Measurements from ENCODE around the gene IFITM5.
A peak's percentile ranks its signal among the peaks of the same experiment; 100 is the strongest.
"Not testable (repeated sequence)": the region's sequence is repeated elsewhere in the genome, so short reads cannot be mapped to it uniquely, and the experiment has no call there.

IFITM5 gene

GRCh38 chr11:287821-288477, 11.4 kb downstream of the IFITM5 start:
- peaks cover 86% of the 10 kb centered on the region for H3K4me1 Mint-ChIP-seq

GRCh38 chr11:286977-287820, 12.1 kb downstream of the IFITM5 start:
- Mint-ChIP-seq H3K27ac (peak overlapping the region; percentile 98 to 100), H3K4me1 (peaks cover 86% of the 10 kb centered on the region), H3K4me3 (peak overlapping the region; percentile 95 to 100)
- peak; percentile 7 for ATAC-seq
- H3K9me3 Mint-ChIP-seq, H3K27me3 Mint-ChIP-seq: not testable (repeated sequence)
- peak; percentile 70 to 81 for DNase-seq

More at GRCh38 chr11:287821-288477, 11.4 kb downstream of the IFITM5 start:
- ATAC-seq, result peak; percentile 62
- DNase-seq, result peak in 1 of 2 donors; percentile 74
- Mint-ChIP-seq H3K9me3 (no peaks in the 10 kb centered on the region), H3K27me3 (no peaks in the 10 kb centered on the region), H3K27ac (peak overlapping the region; percentile 98 to 100), H3K4me3 (peak overlapping the region; percentile 95 to 100)

DNA sequence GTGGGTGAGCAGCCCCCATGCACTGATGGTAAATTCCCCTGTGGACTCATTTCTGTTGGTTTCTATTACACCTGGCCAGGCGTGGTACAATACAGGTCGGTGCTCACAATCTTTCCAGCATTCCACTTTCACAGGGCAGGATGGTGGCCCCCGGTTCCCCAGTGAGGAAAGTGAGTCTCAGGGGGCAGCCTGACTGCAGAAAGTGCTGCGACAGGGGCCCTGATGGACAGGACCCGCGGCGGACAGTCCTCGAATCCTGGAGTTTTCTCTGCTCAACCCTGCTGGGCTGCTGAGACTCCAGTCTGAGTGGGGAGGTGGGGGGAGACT, 13.5 kb downstream of the IFITM5 start:
- H3K4me1 Mint-ChIP-seq, result peaks cover 86% of the 10 kb centered on the region
- ATAC-seq (no peak), DNase-seq (no peak)
- no peaks in the 10 kb centered on the region for H3K9me3 Mint-ChIP-seq
- peak overlapping the region in 1 of 2 donors; percentile 89 for H3K4me3 Mint-ChIP-seq
- peak overlapping the region in 1 of 2 donors; percentile 100 for H3K27ac Mint-ChIP-seq
- H3K27me3 Mint-ChIP-seq, result peaks cover 16% of the 10 kb centered on the region

DNA sequence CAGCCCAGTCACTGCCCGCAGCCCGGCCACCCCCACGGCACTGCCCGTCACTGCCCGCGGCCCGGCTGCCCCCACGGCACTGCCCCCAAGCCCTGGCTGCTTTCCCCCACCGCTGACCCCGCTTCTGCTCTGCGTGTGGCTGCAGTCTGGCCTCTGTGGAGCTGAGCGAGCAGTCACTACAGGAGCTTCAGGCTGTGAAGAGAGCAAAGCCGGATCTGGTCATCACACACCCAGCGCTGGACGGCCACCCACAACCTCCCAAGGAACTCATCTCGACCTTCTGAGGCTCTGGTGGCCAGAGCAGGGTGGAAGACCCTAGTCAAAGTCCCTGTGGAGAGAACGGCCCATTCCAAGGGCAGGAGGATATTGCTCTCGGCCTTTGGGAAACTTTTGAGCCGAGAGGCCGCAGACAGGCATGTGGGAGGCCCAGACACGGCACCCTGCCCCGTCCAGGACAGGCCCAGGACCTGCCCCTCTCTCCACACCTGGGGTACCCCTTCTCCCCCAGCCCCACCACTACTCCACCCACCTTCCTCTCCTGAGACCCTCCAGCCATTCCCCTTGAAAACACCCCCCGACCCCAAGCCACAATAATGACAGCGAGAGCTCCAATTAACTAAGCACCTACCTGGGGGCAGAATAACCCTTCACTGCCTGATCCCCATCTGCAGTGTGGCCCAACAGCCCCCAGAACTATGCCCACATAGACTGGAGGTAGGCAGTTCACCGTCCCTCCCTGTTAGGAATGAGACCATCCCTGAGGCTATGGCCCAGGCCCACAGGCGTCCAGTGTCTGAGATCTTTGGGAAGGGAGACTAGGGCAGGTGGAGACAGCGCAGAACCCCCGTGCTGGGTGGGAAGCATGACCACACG, 14.1 kb downstream of the IFITM5 start:
- no peak overlapping the region for H3K27ac Mint-ChIP-seq

GRCh38 chr11:284105-285020, 15.0 kb downstream of the IFITM5 start:
- Mint-ChIP-seq H3K27me3 (peaks cover 18% of the 10 kb centered on the region), H3K27ac (peak overlapping the region in 1 of 2 donors; percentile 95), H3K4me3 (peak overlapping the region; percentile 10 to 89), H3K9me3 (no peaks in the 10 kb centered on the region), H3K4me1 (peaks cover 74% of the 10 kb centered on the region)
- DNase-seq, result peak; percentile 13
- ATAC-seq, result no peak

More for the DNA sequence above, 14.1 kb downstream of the IFITM5 start:
- Mint-ChIP-seq H3K27me3 (peaks cover 18% of the 10 kb centered on the region), H3K4me1 (peaks cover 83% of the 10 kb centered on the region), H3K4me3 (peak overlapping the region; percentile 7 to 89), H3K9me3 (no peaks in the 10 kb centered on the region)
- DNase-seq, result peak in 1 of 2 donors; percentile 9
- no peak for ATAC-seq

DNA sequence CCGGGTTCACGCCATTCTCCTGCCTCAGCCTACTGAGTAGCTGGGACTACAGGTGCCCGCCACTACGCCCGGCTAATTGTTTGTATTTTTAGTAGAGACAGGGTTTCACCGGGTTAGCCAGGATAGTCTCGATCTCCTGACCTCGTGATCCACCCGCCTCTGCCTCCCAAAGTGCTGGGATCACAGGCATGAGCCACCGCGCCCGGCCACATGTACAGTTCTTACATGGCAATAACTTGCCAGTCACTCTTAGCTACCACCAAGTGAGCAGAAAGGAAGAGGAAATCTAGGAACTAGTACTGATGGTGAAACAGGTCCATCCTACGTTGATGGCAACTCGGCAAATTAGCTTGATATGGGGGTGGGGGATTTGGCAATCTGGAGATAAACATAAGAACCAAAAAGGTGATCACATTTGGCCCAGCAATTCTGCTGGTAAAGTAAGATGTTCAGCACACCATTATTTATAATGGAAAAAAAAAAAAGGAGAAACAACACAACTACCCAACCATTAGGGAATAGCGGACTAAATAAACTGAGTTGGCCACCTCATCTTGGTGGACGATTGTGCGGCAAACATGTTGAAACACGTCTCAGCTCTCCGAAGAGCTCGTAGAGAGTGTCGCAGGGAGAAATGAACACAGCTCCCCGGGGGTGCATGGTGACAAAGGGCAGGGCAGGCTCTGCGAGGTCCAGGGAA, 15.8 kb downstream of the IFITM5 start:
- DNase-seq (peak; percentile 10 to 43), ATAC-seq (no peak)
- Mint-ChIP-seq H3K9me3 (no peaks in the 10 kb centered on the region), H3K4me1 (peaks cover 77% of the 10 kb centered on the region), H3K27ac (peak overlapping the region in 1 of 2 donors; percentile 95), H3K4me3 (peak overlapping the region; percentile 10 to 89), H3K27me3 (peaks cover 23% of the 10 kb centered on the region)

DNA sequence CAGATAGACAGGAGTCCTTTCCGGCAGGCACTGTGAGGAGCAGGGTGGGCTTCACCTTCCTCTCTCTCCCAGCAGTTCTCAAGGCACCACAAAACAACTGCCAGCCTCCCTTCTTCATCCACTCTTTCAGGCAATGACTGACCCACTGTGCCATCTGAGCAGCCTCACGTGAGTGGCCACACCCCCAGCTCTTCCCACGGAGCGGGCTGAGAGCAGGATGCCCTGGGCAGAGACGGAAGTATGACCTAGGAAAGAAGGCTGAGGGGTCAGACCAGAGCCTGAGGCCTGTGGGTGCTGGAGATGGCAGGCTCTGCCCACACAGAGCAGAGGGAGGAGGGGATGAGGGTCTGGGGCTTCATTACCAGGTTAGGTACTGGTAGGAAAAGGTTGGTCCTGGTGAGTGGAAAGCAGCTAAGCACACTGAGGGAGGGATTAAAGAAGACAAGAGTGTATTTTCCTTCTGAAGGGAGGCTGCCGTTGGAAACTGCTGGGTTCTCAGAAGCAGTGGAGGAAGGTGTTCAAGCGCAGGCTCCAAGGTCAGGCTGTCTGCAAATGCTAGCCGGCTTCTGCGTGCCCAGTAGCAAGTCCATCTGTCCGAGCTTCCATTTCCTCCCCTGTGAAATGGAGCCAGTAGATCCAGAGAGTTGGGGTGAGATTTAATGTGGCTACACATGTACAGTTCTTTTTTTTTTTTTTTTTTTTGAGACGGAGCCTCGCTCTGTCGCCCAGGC, 16.5 kb downstream of the IFITM5 start:
- H3K4me1 Mint-ChIP-seq, result peaks cover 80% of the 10 kb centered on the region
- DNase-seq (peak in 1 of 2 donors; percentile 21), ATAC-seq (no peak)
- no peaks in the 10 kb centered on the region for H3K9me3 Mint-ChIP-seq
- peak overlapping the region in 1 of 2 donors; percentile 95 for H3K27ac Mint-ChIP-seq
- peaks cover 26% of the 10 kb centered on the region for H3K27me3 Mint-ChIP-seq
- H3K4me3 Mint-ChIP-seq, result peak overlapping the region; percentile 65 to 89

DNA sequence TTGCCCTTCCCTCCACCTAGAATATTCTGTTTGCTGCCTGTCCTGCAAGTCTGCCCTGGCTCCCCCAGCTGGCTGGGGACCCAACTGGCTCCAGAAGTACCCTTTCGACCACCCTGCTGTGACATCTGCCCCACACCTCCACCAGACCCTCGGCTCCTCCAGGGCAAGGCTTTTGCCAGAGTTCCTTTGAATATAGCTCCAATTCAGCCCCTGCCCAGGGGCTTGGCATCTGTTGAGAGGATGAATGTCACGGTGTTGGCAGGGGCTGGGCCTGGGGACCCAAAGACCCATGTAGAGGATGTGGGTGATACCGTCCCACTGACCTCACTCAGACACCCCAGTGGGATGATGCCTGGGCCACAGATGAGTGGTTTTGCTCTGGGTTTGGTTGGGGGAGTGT, 17.2 kb downstream of the IFITM5 start:
- Mint-ChIP-seq H3K27me3 (peaks cover 26% of the 10 kb centered on the region), H3K4me1 (peaks cover 81% of the 10 kb centered on the region), H3K27ac (peak overlapping the region; percentile 43 to 48), H3K4me3 (peak overlapping the region; percentile 65 to 89), H3K9me3 (peaks cover 0 to 4% of the 10 kb centered on the region in 2 donors)
- ATAC-seq (no peak), DNase-seq (peak; percentile 16 to 17)

GRCh38 chr11:281486-282161, 17.7 kb downstream of the IFITM5 start:
- peaks cover 26% of the 10 kb centered on the region for H3K27me3 Mint-ChIP-seq
- peaks cover 78% of the 10 kb centered on the region for H3K4me1 Mint-ChIP-seq
- H3K4me3 Mint-ChIP-seq, result peak overlapping the region; percentile 65 to 89
- H3K9me3 Mint-ChIP-seq, result peaks cover 3 to 7% of the 10 kb centered on the region in 2 donors
- DNase-seq (peak; percentile 59 to 61), ATAC-seq (peak; percentile 26)
- peak overlapping the region; percentile 43 to 48 for H3K27ac Mint-ChIP-seq

GRCh38 chr11:280706-281485, 18.4 kb downstream of the IFITM5 start:
- H3K27ac Mint-ChIP-seq, result peak overlapping the region in 1 of 2 donors; percentile 36
- H3K27me3 Mint-ChIP-seq, result peaks cover 26% of the 10 kb centered on the region
- H3K9me3 Mint-ChIP-seq, result peaks cover 11 to 13% of the 10 kb centered on the region in 2 donors
- peak; percentile 28 to 60 for DNase-seq
- peak; percentile 59 for ATAC-seq
- peaks cover 71% of the 10 kb centered on the region for H3K4me1 Mint-ChIP-seq
- H3K4me3 Mint-ChIP-seq, result peak overlapping the region; percentile 65 to 89

- H3K4me1 Mint-ChIP-seq, result peaks cover 63% of the 10 kb centered on the region
- H3K27ac Mint-ChIP-seq, result peak overlapping the region in 1 of 2 donors; percentile 49
Measured at GRCh38 chr11:279966-280705, 19.2 kb downstream of the IFITM5 start.

More at GRCh38 chr11:279966-280705, 19.2 kb downstream of the IFITM5 start:
- DNase-seq (peak; percentile 51 to 56), ATAC-seq (peak; percentile 51)
- H3K9me3 Mint-ChIP-seq, result peaks cover 15 to 16% of the 10 kb centered on the region in 2 donors
- H3K4me3 Mint-ChIP-seq, result peak overlapping the region; percentile 65 to 89
- H3K27me3 Mint-ChIP-seq, result peaks cover 26% of the 10 kb centered on the region

Data from stimulated activated naive CD8-positive, alpha-beta T cell treated with anti-CD3 and anti-CD28 coated beads, Interleukin-15, amount 100 ng/mL, for 72 hours (primary cell).